HG03097 (cell line): ENCODE measurements around the gene SDK2.
"Not testable (repeated sequence)": the region's sequence is repeated elsewhere in the genome, so short reads cannot be mapped to it uniquely, and the experiment has no call there.

ENCODE experiments used
- ATAC-seq: cut with Tn5 transposase; IDR thresholded peaks from one replicate; pipeline ENCODE4 v1.9.1; 2021; ENCODE audit not compliant: unreplicated experiment, low FRiP score

SDK2 gene

GRCh38 chr17:73336408-73337329, 307.6 kb downstream of the SDK2 start:
- ATAC-seq = no peak

GRCh38 chr17:73335591-73336407, 308.4 kb downstream of the SDK2 start:
- no peak for ATAC-seq

- no peak for ATAC-seq
Observed at GRCh38 chr17:73334771-73335513, 309.3 kb downstream of the SDK2 start.

GRCh38 chr17:73333445-73333844, 310.8 kb downstream of the SDK2 start:
- ATAC-seq = not testable (repeated sequence)

- no peak for ATAC-seq
Observed at GRCh38 chr17:73331060-73331459, 313.2 kb downstream of the SDK2 start.

GRCh38 chr17:73327676-73328075, 316.6 kb downstream of the SDK2 start:
- no peak for ATAC-seq

- no peak for ATAC-seq
Observed at GRCh38 chr17:73325527-73325842, 318.8 kb downstream of the SDK2 start.

GRCh38 chr17:73324711-73325526, 319.3 kb downstream of the SDK2 start:
- ATAC-seq = no peak

- ATAC-seq = no peak
Observed at GRCh38 chr17:73324160-73324475, 320.1 kb downstream of the SDK2 start.

GRCh38 chr17:73323409-73324159, 320.7 kb downstream of the SDK2 start:
- no peak for ATAC-seq

- no peak for ATAC-seq
Observed at GRCh38 chr17:73320601-73321264, 323.5 kb downstream of the SDK2 start.

- no peak for ATAC-seq
Observed at GRCh38 chr17:73319766-73320165, 324.5 kb downstream of the SDK2 start.

- ATAC-seq = no peak
Observed at GRCh38 chr17:73318836-73319235, 325.4 kb downstream of the SDK2 start.

GRCh38 chr17:73318427-73318813, 325.8 kb downstream of the SDK2 start:
- no peak for ATAC-seq

- ATAC-seq = no peak
Observed at GRCh38 chr17:73317513-73318426, 326.5 kb downstream of the SDK2 start.

GRCh38 chr17:73316919-73317505, 327.2 kb downstream of the SDK2 start:
- peak; percentile 42 for ATAC-seq

- no peak for ATAC-seq
Observed at GRCh38 chr17:73315471-73315870, 328.8 kb downstream of the SDK2 start.
